Effector memory CD8-positive, alpha-beta T cell (primary cell): Measurements from ENCODE around the gene KRTAP10-6.
"Not testable (repeated sequence)": the region's sequence is repeated elsewhere in the genome, so short reads cannot be mapped to it uniquely, and the experiment has no call there.

Experiments
- ATAC-seq: fragments of 150-1000 bp; cut with Tn5 transposase; replicated peaks from 2 replicates; pipeline ENCODE4 v1.10.0; 2021; ENCODE audit warnings: mild to moderate bottlenecking, moderate library complexity
- DNase-seq, 3 experiments: peaks; one replicate each; pipeline ENCODE4 v3.0.0; 2021
- H3K27ac Mint-ChIP-seq, 2 donors: one replicate each; pipeline ENCODE4 v1.8.0; 2022; ENCODE audit warnings: mild to moderate bottlenecking in 2 of 2, mixed read lengths in 2 of 2, moderate library complexity in 2 of 2
- H3K27me3 Mint-ChIP-seq, 2 donors: one replicate each; pipeline ENCODE4 v1.8.0; 2022; ENCODE audit warnings: mixed read lengths in 2 of 2
- H3K36me3 Mint-ChIP-seq: one replicate; pipeline ENCODE4 v1.8.0; 2022; ENCODE audit warnings: mild to moderate bottlenecking, moderate library complexity, mixed read lengths; ENCODE audit not compliant: insufficient read depth
- H3K4me1 Mint-ChIP-seq, 2 donors: one replicate each; pipeline ENCODE4 v1.8.0; 2022; ENCODE audit warnings: low read depth in 2 of 2, mixed read lengths in 2 of 2
- H3K4me3 Mint-ChIP-seq, 2 donors: one replicate each; pipeline ENCODE4 v1.8.0; 2022; ENCODE audit warnings: mild to moderate bottlenecking in 2 of 2, mixed read lengths in 2 of 2, moderate library complexity in 2 of 2
- H3K9me3 Mint-ChIP-seq, 2 donors: one replicate each; pipeline ENCODE4 v1.8.0; 2022; ENCODE audit warnings: mixed read lengths in 2 of 2

KRTAP10-6 gene

GRCh38 chr21:44627181-44627822 lies 35.0 kb upstream of the KRTAP10-6 start:
- peaks cover 41 to 56% of the 10 kb centered on the region in 2 donors for H3K4me1 Mint-ChIP-seq
- not testable (repeated sequence) for H3K27me3 Mint-ChIP-seq, DNase-seq, ATAC-seq
- H3K36me3 Mint-ChIP-seq = peaks cover 13% of the 10 kb centered on the region
- peak overlapping the region; percentile 41 to 90 for H3K27ac Mint-ChIP-seq
- H3K4me3 Mint-ChIP-seq = peak overlapping the region; percentile 12 to 68
- peaks cover 27 to 42% of the 10 kb centered on the region in 2 donors for H3K9me3 Mint-ChIP-seq

DNA sequence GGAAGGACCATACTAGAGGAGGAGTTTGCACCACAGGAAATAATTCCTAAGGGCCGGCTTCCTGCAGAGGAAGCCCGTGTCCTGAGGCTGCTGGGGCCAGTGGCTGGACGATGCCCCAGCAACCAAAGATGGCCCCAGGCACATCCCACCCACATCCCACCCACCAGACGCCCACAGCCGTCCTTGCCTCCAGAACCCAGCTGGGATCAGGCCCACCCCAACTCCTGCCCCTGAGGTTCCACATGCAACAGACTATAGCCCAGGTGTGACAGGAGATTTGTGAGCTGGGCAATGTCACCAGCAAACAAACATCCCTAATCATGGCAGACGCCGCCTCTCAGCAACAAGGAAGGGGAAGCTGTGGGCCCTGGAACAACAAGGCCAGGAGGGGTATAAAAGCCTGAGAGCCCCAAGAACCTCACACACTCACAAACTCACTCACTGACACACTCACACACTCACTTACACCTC lies 34.4 kb upstream of the KRTAP10-6 start, which contains the start of gene KRTAP10-9:
TSS of gene KRTAP10-9 (plus strand) at position 421 of the 471 bp plus-strand sequence. CDS start 79 bp downstream, outside the sequence.
- peaks cover 23 to 46% of the 10 kb centered on the region in 2 donors for H3K9me3 Mint-ChIP-seq
- H3K36me3 Mint-ChIP-seq = peaks cover 13% of the 10 kb centered on the region
- peaks cover 42 to 56% of the 10 kb centered on the region in 2 donors for H3K4me1 Mint-ChIP-seq
- ATAC-seq (no peak), DNase-seq (no peak)
- peak within 1 kb of the TSS; percentile 68 to 75 for H3K4me3 Mint-ChIP-seq
- H3K27ac Mint-ChIP-seq = peak within 1 kb of the TSS; percentile 89 to 90
- no peaks in the 10 kb centered on the region for H3K27me3 Mint-ChIP-seq

DNA sequence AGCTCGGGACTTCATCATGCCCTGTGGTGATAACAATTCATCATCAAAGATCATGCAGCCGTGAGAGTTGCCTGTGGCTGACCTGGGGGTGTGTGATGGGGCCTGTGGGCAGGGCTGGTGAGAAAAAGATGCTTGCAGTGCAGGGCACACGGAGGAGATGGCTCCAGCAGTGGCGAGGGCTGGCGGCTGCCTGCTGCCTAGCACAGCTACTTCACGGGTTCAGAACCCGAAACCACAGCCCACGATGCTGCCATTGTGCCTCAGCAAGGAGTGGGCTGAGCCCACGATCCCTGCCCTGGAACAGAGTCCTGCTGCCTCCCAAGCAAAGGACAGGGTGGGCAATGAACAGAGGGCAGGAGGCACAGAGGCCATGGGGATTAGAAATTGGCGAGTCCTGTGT lies 34.0 kb upstream of the KRTAP10-6 start:
- DNase-seq (peak; percentile 39 to 50 (median 42)), ATAC-seq (peak; percentile 97)
- peaks cover 21 to 42% of the 10 kb centered on the region in 2 donors for H3K9me3 Mint-ChIP-seq
- peak overlapping the region; percentile 61 to 75 for H3K4me3 Mint-ChIP-seq
- H3K27ac Mint-ChIP-seq = peak overlapping the region; percentile 89 to 90
- peaks cover 42 to 56% of the 10 kb centered on the region in 2 donors for H3K4me1 Mint-ChIP-seq
- no peaks in the 10 kb centered on the region for H3K27me3 Mint-ChIP-seq
- H3K36me3 Mint-ChIP-seq = peaks cover 13% of the 10 kb centered on the region

GRCh38 chr21:44625756-44626155 lies 33.5 kb upstream of the KRTAP10-6 start:
- no peak for ATAC-seq
- DNase-seq = no peak
- peak overlapping the region; percentile 61 to 75 for H3K4me3 Mint-ChIP-seq
- peaks cover 18 to 39% of the 10 kb centered on the region in 2 donors for H3K9me3 Mint-ChIP-seq
- peak overlapping the region; percentile 89 to 90 for H3K27ac Mint-ChIP-seq
- peaks cover 40 to 54% of the 10 kb centered on the region in 2 donors for H3K4me1 Mint-ChIP-seq
- no peaks in the 10 kb centered on the region for H3K27me3 Mint-ChIP-seq
- peaks cover 13% of the 10 kb centered on the region for H3K36me3 Mint-ChIP-seq

GRCh38 chr21:44623575-44623974 lies 31.3 kb upstream of the KRTAP10-6 start:
- H3K27ac Mint-ChIP-seq = no peak overlapping the region
- DNase-seq (no peak), ATAC-seq (no peak)
- H3K9me3 Mint-ChIP-seq = peaks cover 16 to 45% of the 10 kb centered on the region in 2 donors
- H3K4me3 Mint-ChIP-seq = no peak overlapping the region
- H3K36me3 Mint-ChIP-seq = peaks cover 6% of the 10 kb centered on the region
- H3K4me1 Mint-ChIP-seq = peaks cover 41 to 55% of the 10 kb centered on the region in 2 donors
- no peaks in the 10 kb centered on the region for H3K27me3 Mint-ChIP-seq

DNA sequence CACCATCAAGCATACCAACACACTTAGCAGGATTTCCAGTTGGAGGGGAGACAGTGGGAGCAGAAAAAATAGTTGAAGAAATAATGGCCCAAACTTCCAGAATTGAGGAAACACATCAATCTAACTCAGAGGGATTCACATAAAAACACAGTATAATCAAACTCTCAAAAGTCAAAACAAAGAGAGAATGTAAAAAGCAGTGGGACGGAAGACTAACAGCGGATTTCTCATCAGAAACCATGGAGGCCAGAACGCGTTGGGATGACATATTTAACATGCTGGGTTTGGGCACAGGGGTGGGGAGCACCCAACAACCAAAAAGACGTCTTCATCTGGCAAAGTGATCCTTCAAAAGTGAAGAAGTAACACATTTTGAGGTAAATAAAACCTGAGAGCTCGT lies 27.6 kb upstream of the KRTAP10-6 start:
- Mint-ChIP-seq H3K27me3 (no peaks in the 10 kb centered on the region), H3K36me3 (peaks cover 5% of the 10 kb centered on the region), H3K4me1 (peaks cover 34 to 56% of the 10 kb centered on the region in 2 donors), H3K4me3 (peak overlapping the region in 1 of 2 donors; percentile 81), H3K9me3 (peaks cover 16 to 45% of the 10 kb centered on the region in 2 donors), H3K27ac (peak overlapping the region; percentile 91 to 94)
- no peak for DNase-seq
- ATAC-seq = no peak

DNA sequence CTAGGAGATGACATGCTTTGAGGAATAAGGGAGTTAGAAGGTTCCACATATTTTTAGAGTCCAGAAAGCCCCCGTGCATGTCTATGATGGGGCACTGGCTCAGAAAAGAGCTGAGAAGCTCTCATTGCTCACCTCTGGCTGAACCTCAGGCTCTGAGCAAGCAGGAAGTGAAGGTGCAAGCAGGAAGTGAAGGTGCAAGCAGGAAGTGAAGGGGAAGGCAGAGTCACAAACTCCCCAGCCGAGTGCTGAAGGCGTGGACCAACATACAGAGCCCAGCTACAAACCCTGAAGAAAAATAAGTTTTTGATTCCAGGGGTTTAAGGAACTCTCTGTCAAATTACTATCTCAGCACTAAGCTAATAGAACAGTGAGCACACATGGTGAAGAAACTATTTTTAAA lies 26.6 kb upstream of the KRTAP10-6 start:
- Mint-ChIP-seq H3K36me3 (peaks cover 9% of the 10 kb centered on the region), H3K27ac (peak overlapping the region; percentile 91 to 94), H3K4me3 (peak overlapping the region; percentile 76 to 81), H3K4me1 (peaks cover 33 to 54% of the 10 kb centered on the region in 2 donors), H3K27me3 (no peaks in the 10 kb centered on the region), H3K9me3 (peaks cover 14 to 41% of the 10 kb centered on the region in 2 donors)
- ATAC-seq = peak; percentile 99
- DNase-seq = peak; percentile 53 to 58 (median 53)

DNA sequence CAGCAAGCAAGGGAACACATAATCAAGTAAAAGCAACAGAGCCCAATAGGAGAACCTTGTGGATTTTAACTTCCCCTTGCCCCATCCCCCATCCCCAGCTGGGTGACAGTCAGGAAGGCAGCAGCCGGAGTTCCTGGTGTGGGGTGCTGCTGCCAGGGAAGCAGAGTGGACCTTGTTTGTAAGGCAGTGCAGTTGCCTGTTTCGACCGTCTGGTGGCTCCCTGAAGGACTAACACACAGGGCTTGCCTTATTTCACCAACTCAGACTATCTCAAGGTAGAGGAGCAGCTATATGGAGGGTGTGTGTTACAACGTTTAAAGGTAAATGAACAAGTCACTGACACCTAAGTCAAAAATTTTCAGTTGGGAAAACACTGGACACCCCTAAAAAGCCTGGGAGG lies 26.2 kb upstream of the KRTAP10-6 start:
- no peaks in the 10 kb centered on the region for H3K27me3 Mint-ChIP-seq
- DNase-seq (peak in 1 of 3 experiments; percentile 8), ATAC-seq (peak; percentile 46)
- H3K27ac Mint-ChIP-seq = peak overlapping the region; percentile 91 to 94
- H3K4me1 Mint-ChIP-seq = peaks cover 33 to 50% of the 10 kb centered on the region in 2 donors
- H3K9me3 Mint-ChIP-seq = peaks cover 10 to 37% of the 10 kb centered on the region in 2 donors
- peaks cover 10% of the 10 kb centered on the region for H3K36me3 Mint-ChIP-seq
- peak overlapping the region; percentile 76 to 81 for H3K4me3 Mint-ChIP-seq

- H3K36me3 Mint-ChIP-seq = peaks cover 10% of the 10 kb centered on the region
- ATAC-seq = no peak
- no peak for DNase-seq
- H3K9me3 Mint-ChIP-seq = peaks cover 8 to 22% of the 10 kb centered on the region in 2 donors
- H3K4me3 Mint-ChIP-seq = peak overlapping the region in 1 of 2 donors; percentile 41
- peak overlapping the region in 1 of 2 donors; percentile 91 for H3K27ac Mint-ChIP-seq
- peaks cover 31 to 40% of the 10 kb centered on the region in 2 donors for H3K4me1 Mint-ChIP-seq
- no peaks in the 10 kb centered on the region for H3K27me3 Mint-ChIP-seq
Observed at GRCh38 chr21:44617071-44617501, 24.8 kb upstream of the KRTAP10-6 start.

- Mint-ChIP-seq H3K9me3 (peaks cover 8 to 20% of the 10 kb centered on the region in 2 donors), H3K27ac (peak overlapping the region; percentile 85 to 91), H3K4me3 (no peak overlapping the region), H3K4me1 (peaks cover 31 to 40% of the 10 kb centered on the region in 2 donors), H3K27me3 (no peaks in the 10 kb centered on the region), H3K36me3 (peaks cover 10% of the 10 kb centered on the region)
- no peak for ATAC-seq
- DNase-seq = no peak
Observed at GRCh38 chr21:44616591-44616926, 24.3 kb upstream of the KRTAP10-6 start.

DNA sequence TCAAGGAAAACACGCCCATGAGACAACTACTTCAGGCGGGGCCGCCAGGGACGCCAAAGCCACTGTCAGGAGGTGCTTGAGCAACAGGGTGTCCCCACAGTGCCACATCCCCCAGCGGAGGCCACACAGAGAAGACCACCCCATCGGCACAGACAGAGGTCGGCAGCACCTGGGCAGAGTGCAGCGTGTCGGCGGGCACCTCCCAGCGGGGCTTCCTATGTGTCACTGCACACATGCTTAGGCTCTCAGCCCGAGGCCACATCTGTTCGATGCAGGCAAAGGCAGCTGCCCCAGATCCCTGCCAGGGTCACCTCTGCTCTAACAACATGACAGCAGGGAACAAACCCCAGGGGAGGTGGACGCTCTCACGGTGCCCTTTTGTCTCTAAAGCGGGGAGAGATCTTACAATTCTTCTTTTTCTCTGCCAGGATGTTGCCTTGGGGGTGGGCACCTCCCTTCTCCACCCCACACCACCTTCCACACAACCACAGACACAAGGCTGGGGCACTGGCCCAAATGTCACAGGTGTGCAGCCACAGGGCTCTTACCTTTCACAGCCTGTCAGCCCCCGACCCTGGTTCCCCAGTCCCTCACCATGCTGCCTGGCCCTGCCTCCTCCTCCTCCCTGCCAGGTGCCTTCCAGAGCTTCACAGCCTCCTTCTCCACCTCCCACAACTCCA lies 23.7 kb upstream of the KRTAP10-6 start:
- peaks cover 31 to 40% of the 10 kb centered on the region in 2 donors for H3K4me1 Mint-ChIP-seq
- peak overlapping the region; percentile 85 to 91 for H3K27ac Mint-ChIP-seq
- no peak for DNase-seq
- no peaks in the 10 kb centered on the region for H3K27me3 Mint-ChIP-seq
- H3K36me3 Mint-ChIP-seq = peaks cover 10% of the 10 kb centered on the region
- peak overlapping the region; percentile 16 to 27 for H3K4me3 Mint-ChIP-seq
- H3K9me3 Mint-ChIP-seq = peaks cover 11 to 20% of the 10 kb centered on the region in 2 donors
- ATAC-seq = no peak

- DNase-seq (no peak), ATAC-seq (no peak)
- H3K27ac Mint-ChIP-seq = peak overlapping the region in 1 of 2 donors; percentile 85
- peaks cover 27 to 40% of the 10 kb centered on the region in 2 donors for H3K4me1 Mint-ChIP-seq
- H3K9me3 Mint-ChIP-seq = peaks cover 7 to 15% of the 10 kb centered on the region in 2 donors
- no peaks in the 10 kb centered on the region for H3K27me3 Mint-ChIP-seq
- H3K36me3 Mint-ChIP-seq = peaks cover 10% of the 10 kb centered on the region
- H3K4me3 Mint-ChIP-seq = no peak overlapping the region
Observed at GRCh38 chr21:44615466-44615865, 23.2 kb upstream of the KRTAP10-6 start.

GRCh38 chr21:44614961-44615391 lies 22.7 kb upstream of the KRTAP10-6 start:
- ATAC-seq = no peak
- peaks cover 7 to 14% of the 10 kb centered on the region in 2 donors for H3K9me3 Mint-ChIP-seq
- peaks cover 27 to 37% of the 10 kb centered on the region in 2 donors for H3K4me1 Mint-ChIP-seq
- no peak overlapping the region for H3K27ac Mint-ChIP-seq
- H3K4me3 Mint-ChIP-seq = no peak overlapping the region
- H3K27me3 Mint-ChIP-seq = no peaks in the 10 kb centered on the region
- no peak for DNase-seq
- peaks cover 10% of the 10 kb centered on the region for H3K36me3 Mint-ChIP-seq
